ENCODE measurements around the gene PDGFRA.

Gene PDGFRA

DNA sequence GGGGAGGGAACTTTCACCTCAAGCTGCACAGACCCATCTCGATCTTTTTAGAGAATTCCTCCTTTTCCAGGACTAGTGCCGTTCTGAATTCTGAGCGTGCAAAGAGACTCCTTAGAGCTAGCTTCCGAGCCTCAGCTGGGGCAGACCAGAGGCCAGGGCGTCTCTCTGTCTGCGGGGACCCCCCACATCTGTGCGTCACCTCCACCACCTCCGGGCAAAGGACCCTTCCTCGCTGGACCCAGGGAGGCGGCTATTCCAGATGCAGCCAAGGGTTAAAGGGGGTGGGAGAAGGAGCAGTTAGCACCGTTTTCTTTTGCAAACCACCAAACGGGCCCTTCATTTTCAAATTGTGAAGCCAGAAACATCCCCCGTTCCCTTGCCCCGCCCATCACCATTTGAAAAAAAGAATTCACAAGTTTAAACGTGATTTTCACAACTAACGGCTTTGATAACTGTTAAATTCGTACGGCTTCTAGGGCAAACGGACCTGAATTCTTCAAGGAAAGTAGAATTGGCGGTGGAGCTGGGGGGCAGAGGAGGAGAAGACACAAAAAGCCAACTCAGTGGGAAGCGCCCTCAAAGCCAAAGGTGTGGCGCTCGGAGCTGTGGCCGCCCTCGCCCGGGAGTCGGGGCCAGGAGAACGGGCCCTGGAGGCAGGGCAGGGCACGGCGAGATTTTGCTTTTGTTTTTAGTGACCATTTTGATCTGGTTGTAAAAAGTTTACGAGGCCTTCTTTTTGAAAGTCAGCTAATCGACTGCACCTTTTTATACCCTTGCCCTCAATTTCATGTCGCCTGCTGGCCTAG is 3.3 kb upstream of the PDGFRA start:
- TF ChIP-seq FOXP2 (optimal IDR thresholded peaks at IDR 0.05; ENCODE audit: borderline replicate concordance, extremely low read depth, extremely low read length, insufficient read depth) (no peak), POLR2AphosphoS5 (IDR thresholded peaks at IDR 0.05; ENCODE audit: low read depth, low read length) (no peak), SIN3A (IDR thresholded peaks at IDR 0.05; ENCODE audit: borderline replicate concordance, insufficient read depth, low read length) (no peak), TAF1 (IDR thresholded peaks at IDR 0.05; ENCODE audit: borderline replicate concordance, insufficient read depth, low read length) (no peak)
- TF ChIP-seq, protein P1, sequence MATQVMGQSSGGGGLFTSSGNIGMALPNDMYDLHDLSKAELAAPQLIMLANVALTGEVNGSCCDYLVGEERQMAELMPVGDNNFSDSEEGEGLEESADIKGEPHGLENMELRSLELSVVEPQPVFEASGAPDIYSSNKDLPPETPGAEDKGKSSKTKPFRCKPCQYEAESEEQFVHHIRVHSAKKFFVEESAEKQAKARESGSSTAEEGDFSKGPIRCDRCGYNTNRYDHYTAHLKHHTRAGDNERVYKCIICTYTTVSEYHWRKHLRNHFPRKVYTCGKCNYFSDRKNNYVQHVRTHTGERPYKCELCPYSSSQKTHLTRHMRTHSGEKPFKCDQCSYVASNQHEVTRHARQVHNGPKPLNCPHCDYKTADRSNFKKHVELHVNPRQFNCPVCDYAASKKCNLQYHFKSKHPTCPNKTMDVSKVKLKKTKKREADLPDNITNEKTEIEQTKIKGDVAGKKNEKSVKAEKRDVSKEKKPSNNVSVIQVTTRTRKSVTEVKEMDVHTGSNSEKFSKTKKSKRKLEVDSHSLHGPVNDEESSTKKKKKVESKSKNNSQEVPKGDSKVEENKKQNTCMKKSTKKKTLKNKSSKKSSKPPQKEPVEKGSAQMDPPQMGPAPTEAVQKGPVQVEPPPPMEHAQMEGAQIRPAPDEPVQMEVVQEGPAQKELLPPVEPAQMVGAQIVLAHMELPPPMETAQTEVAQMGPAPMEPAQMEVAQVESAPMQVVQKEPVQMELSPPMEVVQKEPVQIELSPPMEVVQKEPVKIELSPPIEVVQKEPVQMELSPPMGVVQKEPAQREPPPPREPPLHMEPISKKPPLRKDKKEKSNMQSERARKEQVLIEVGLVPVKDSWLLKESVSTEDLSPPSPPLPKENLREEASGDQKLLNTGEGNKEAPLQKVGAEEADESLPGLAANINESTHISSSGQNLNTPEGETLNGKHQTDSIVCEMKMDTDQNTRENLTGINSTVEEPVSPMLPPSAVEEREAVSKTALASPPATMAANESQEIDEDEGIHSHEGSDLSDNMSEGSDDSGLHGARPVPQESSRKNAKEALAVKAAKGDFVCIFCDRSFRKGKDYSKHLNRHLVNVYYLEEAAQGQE (IDR thresholded peaks at IDR 0.05; ENCODE audit: insufficient read depth in 1 of 2, low read depth in 2 of 2, low read length in 2 of 2): no peak

DNA sequence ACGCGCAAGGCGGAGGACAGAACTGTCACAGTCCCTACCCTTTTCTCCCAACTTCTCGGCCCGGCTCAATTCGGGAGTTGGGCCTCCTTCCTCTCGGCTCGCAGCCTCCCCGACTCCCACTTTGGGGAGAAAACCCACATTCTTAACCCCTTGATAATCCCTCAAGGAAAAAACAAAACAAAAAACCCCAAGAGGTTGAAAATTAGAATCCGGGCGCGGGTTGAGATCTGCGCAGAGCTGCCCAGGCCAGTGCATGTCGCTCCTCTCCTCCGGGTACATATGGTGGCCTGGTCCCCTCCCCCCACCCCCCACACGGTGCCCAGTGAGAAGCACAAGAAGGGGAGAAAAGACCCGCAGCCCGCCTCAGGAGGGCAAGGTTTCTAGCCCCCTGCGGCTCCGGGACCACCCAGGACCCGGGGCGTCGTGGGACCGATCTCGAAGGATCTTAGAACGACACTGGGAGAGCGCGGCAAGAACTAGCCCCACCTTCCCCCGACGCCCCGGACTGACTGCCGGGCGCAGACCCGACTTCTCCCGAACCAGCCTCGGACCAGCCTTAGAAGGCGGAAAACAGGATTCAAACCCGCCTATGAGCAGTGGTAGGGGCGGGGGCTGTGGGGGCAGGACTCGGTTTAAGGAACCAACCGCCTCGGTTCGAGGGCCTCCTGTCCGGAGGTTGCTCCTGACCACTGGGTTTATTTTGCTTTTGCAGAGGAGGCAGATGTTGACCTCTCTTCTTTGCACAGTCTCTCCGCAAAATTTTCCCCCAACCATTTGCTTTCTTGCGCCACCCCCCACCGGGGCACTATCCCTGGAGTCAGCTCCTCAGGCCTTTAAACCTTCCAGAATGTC is 2.5 kb upstream of the PDGFRA start:
- no peak for TF ChIP-seq SIN3A (IDR thresholded peaks at IDR 0.05; ENCODE audit: borderline replicate concordance, insufficient read depth, low read length)
- TF ChIP-seq, protein P1 (IDR thresholded peaks at IDR 0.05; ENCODE audit: insufficient read depth in 1 of 2, low read depth in 2 of 2, low read length in 2 of 2): no peak
- no peak for TF ChIP-seq FOXP2 (optimal IDR thresholded peaks at IDR 0.05; ENCODE audit: borderline replicate concordance, extremely low read depth, extremely low read length, insufficient read depth)
- no peak for TF ChIP-seq POLR2AphosphoS5 (IDR thresholded peaks at IDR 0.05; ENCODE audit: low read depth, low read length)

DNA sequence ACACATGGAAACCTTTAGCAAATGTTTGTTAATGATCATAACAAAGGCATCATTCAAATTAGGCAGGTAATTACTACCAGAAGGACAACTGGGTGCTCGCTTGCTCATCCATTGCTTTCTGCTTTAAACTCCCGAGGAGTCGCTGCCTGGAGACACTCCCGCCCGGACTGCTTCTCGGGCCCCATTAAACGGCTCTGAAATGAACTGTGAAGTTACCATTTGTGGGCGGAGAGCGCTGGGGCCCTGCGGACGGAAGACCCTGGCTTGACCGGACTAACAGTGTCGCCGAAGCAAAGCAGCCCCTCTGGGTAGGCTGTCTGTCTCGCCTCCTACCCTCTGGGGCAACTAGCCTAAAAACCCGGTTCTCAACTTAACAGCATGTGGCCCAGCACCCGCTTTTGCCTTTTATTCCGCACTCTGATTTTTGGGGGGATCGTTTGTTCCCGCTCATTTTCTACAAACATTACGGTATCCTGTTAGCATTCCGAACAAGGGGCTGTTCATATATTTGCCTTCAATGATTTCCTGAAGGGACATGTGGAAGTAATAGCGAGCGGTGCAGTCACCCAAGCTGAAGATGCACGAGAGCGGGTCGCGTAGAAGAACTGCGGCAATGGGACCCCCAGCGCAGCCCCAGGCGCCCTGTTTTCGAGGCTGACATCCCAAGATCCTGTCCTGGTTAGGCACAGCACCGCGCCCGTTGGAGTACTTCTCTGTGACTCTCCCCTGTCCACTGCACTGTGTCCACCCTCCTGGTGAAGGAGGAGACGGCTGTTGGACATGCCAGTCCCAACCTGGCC is 1.6 kb upstream of the PDGFRA start:
- peak; percentile 62; the same call in 1 of the 2 replicates for TF ChIP-seq SIN3A (IDR thresholded peaks at IDR 0.05; ENCODE audit: borderline replicate concordance, insufficient read depth, low read length)
- TF ChIP-seq, protein P1 (IDR thresholded peaks at IDR 0.05; ENCODE audit: insufficient read depth in 1 of 2, low read depth in 2 of 2, low read length in 2 of 2): no peak
- TF ChIP-seq POLR2AphosphoS5 (IDR thresholded peaks at IDR 0.05; ENCODE audit: low read depth, low read length): peak; percentile 35; the same call in 1 of the 2 replicates
- TF ChIP-seq TAF1 (IDR thresholded peaks at IDR 0.05; ENCODE audit: borderline replicate concordance, insufficient read depth, low read length): no peak
- no peak for TF ChIP-seq FOXP2 (optimal IDR thresholded peaks at IDR 0.05; ENCODE audit: borderline replicate concordance, extremely low read depth, extremely low read length, insufficient read depth)

DNA sequence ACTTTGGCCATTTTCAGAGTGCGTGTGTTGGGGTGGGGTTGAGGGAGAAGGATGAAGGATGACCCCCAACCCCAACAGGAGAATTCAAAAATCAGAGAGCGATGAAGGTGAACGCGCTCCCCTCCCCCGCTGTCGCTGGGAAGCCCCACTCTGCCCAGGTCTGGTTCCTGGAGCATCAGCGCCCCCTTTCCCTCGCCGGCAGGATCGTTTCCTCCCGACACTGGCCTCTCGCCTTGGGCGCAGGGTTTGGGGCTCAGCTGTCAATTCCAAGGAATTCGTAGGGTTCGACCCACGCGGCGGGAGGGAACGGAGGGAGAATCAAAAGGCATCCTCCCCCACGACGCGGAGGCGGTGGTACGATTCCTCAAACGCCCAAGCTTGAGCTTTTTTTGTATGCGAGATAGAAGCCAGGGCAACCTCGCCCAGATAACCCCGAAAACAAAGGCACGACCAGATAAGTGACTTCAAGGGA is 1.0 kb upstream of the PDGFRA start:
- TF ChIP-seq FOXP2 (optimal IDR thresholded peaks at IDR 0.05; ENCODE audit: borderline replicate concordance, extremely low read depth, extremely low read length, insufficient read depth) (no peak), SIN3A (IDR thresholded peaks at IDR 0.05; ENCODE audit: borderline replicate concordance, insufficient read depth, low read length) (no peak), POLR2AphosphoS5 (IDR thresholded peaks at IDR 0.05; ENCODE audit: low read depth, low read length) (no peak), TAF1 (IDR thresholded peaks at IDR 0.05; ENCODE audit: borderline replicate concordance, insufficient read depth, low read length) (no peak)
- TF ChIP-seq, protein P1 (IDR thresholded peaks at IDR 0.05; ENCODE audit: insufficient read depth in 1 of 2, low read depth in 2 of 2, low read length in 2 of 2): no peak

All from PFSK-1 (cell line).